MM.1S (cell line): Measurements from ENCODE around the gene FZR1.

Experiments
- CTCF ChIP-seq: fragments of 300-600 bp; sonication (generic); IDR thresholded peaks from 2 replicates; pipeline ENCODE4 v1.5.1; 2016; ENCODE audit warnings: antibody characterized with exemption, low read length, mixed read lengths
- EZH2 ChIP-seq: fragments of 300-600 bp; sonication (generic); optimal IDR thresholded peaks from 2 replicates; pipeline ENCODE3; 2017; ENCODE audit warnings: low read depth, mild to moderate bottlenecking, antibody characterized with exemption, low read length, mixed read lengths
- EZH2phosphoT487 ChIP-seq: fragments of 300-600 bp; sonication (generic); IDR thresholded peaks from 2 replicates; pipeline ENCODE4 v1.6.1; 2018; ENCODE audit warnings: antibody characterized with exemption, low read length

- no peak for TF ChIP-seq CTCF
- TF ChIP-seq EZH2phosphoT487, result no peak
- TF ChIP-seq EZH2, result no peak
Observed at GRCh38 chr19:3586707-3587346, 80.7 kb downstream of the FZR1 start.
